Breast epithelium (tissue), 3 donors: ENCODE measurements around the gene CDS1.

Source experiments
- CTCF ChIP-seq, 3 donors: fragments of 450-650 bp; IDR thresholded peaks; one replicate each; pipeline ENCODE4 v1.5.1; 2016 to 2017; ENCODE audit warnings: antibody characterized with exemption in 3 of 3, mild to moderate bottlenecking in 3 of 3, moderate library complexity in 3 of 3
- POLR2A ChIP-seq: fragments of 450-650 bp; IDR thresholded peaks from one replicate; pipeline ENCODE4 v1.6.1; 2016; ENCODE audit warnings: antibody characterized with exemption, mild to moderate bottlenecking, moderate library complexity
- POLR2AphosphoS5 ChIP-seq, 3 donors: sonication (generic); formaldehyde crosslinking; IDR thresholded peaks; one replicate each; pipeline ENCODE4 v1.6.1; 2017; ENCODE audit warnings: antibody characterized with exemption in 3 of 3

- TF ChIP-seq CTCF (IDR thresholded peaks at IDR 0.05) (no peak), POLR2A (no peak), POLR2AphosphoS5 (IDR thresholded peaks at IDR 0.05) (no peak)
Measured at GRCh38 chr4:84691800-84692199, 108.9 kb downstream of the CDS1 start.
